Endodermal cell (in vitro differentiated cells): Measurements from ENCODE around the gene PPFIA2. TPM values are rescaled to one million over a fixed set of nuclear protein-coding genes. Genes with fewer than 3 reads are reported as not detected.
A peak's percentile ranks its signal among the peaks of the same experiment; 100 is the strongest.

Experiments used
- DNase-seq: peaks from one replicate; pipeline ENCODE4 v3.0.0-alpha.2; 2017
- H3K27ac ChIP-seq: 2 replicates; pipeline ENCODE4 v1.5.1; 2013; ENCODE audit warnings: mild to moderate bottlenecking, low read depth, low read length, moderate library complexity
- H3K27me3 ChIP-seq: 2 replicates; pipeline ENCODE4 v1.6.1; 2013; ENCODE audit warnings: mild to moderate bottlenecking, low read length, moderate library complexity; ENCODE audit not compliant: insufficient read depth, control insufficient read depth, poor library complexity, severe bottlenecking
- H3K36me3 ChIP-seq: 2 replicates; pipeline ENCODE4 v1.7.0; 2013; ENCODE audit warnings: mild to moderate bottlenecking, low read length, moderate library complexity; ENCODE audit not compliant: control insufficient read depth, insufficient read depth
- H3K4me1 ChIP-seq: one replicate; pipeline ENCODE4 v1.7.0; 2013; ENCODE audit warnings: low read length; ENCODE audit not compliant: control insufficient read depth, insufficient read depth
- H3K4me3 ChIP-seq: 2 replicates; pipeline ENCODE4 v1.5.1; 2013; ENCODE audit warnings: mild to moderate bottlenecking, low read length, moderate library complexity
- H3K9ac ChIP-seq: 2 replicates; pipeline ENCODE4 v1.6.1; 2013; ENCODE audit warnings: mild to moderate bottlenecking, low read length, moderate library complexity; ENCODE audit not compliant: poor library complexity, severe bottlenecking; ENCODE audit errors: extremely low read depth
- H3K9me3 ChIP-seq: 2 replicates; pipeline ENCODE4 v1.6.1; 2013; ENCODE audit warnings: mild to moderate bottlenecking, low read length, moderate library complexity; ENCODE audit not compliant: control insufficient read depth
- H3K27ac Mint-ChIP-seq: 2 replicates; pipeline ENCODE4 v1.8.0; 2020; ENCODE audit warnings: mixed read lengths
- H3K27me3 Mint-ChIP-seq: 2 replicates; pipeline ENCODE4 v1.8.0; 2021; ENCODE audit warnings: mild to moderate bottlenecking, mixed read lengths; ENCODE audit not compliant: insufficient read depth
- H3K36me3 Mint-ChIP-seq: 2 replicates; pipeline ENCODE4 v1.8.0; 2020; ENCODE audit warnings: low read depth, mixed read lengths
- H3K4me1 Mint-ChIP-seq: 2 replicates; pipeline ENCODE4 v1.8.0; 2020; ENCODE audit warnings: mixed read lengths
- H3K4me3 Mint-ChIP-seq: 2 replicates; pipeline ENCODE4 v1.8.0; 2020; ENCODE audit warnings: mild to moderate bottlenecking, moderate library complexity, mixed read lengths
- H3K9me3 Mint-ChIP-seq: 2 replicates; pipeline ENCODE4 v1.8.0; 2020; ENCODE audit warnings: mild to moderate bottlenecking, mixed read lengths
- WGBS, 2 experiments: methylation state at CpG; one replicate each; pipeline versions ENCODE4 v1.1.5 to v1.1.7; 2013; ENCODE audit warnings: missing lambda C conversion rate in 2 of 2, mixed read lengths in 1 of 2; ENCODE audit not compliant: insufficient coverage in 1 of 2, insufficient read length in 1 of 2; 5-methylcytosine and 5-hydroxymethylcytosine counted together
- total RNA-seq, 2 donors: library from RNA; stranded (reverse); fragmentation: NEBNext Ultra II Directional in 1 of 2; extraction: Animal tissue kit (Norgen Biotek cat#: 25700) in 1 of 2; gene quantifications; 2 replicates in 1 of 2; 3 replicates in 1 of 2; pipeline ENCODE4 v1.2.1, GENCODE V29; 2021
- TF ChIP-seq, protein P1 (sequence below): fragments of 200-600 bp; sonication (generic); conservative IDR thresholded peaks from 2 replicates; pipeline ENCODE4 v1.5.0; 2021; ENCODE audit warnings: antibody characterized with exemption, mild to moderate bottlenecking

Gene PPFIA2
- total RNA-seq, 2 donors from 2014 or later = 1.2 TPM; not detected in 1

- no peak overlapping the region for H3K4me3 ChIP-seq
- no peaks in the 10 kb centered on the region for H3K36me3 ChIP-seq
- no peaks in the 10 kb centered on the region for H3K9me3 Mint-ChIP-seq
- H3K27me3 ChIP-seq = no peaks in the 10 kb centered on the region
- no peak overlapping the region for H3K9ac ChIP-seq
- no peak overlapping the region for H3K4me3 Mint-ChIP-seq
- H3K4me1 Mint-ChIP-seq = peaks cover 4% of the 10 kb centered on the region
- H3K27ac Mint-ChIP-seq = no peak overlapping the region
- H3K27me3 Mint-ChIP-seq = no peaks in the 10 kb centered on the region
- no peaks in the 10 kb centered on the region for H3K4me1 ChIP-seq
- DNase-seq = no peak
- H3K36me3 Mint-ChIP-seq = no peaks in the 10 kb centered on the region
- H3K27ac ChIP-seq = no peak overlapping the region
- no peaks in the 10 kb centered on the region for H3K9me3 ChIP-seq
- TF ChIP-seq, protein P1, sequence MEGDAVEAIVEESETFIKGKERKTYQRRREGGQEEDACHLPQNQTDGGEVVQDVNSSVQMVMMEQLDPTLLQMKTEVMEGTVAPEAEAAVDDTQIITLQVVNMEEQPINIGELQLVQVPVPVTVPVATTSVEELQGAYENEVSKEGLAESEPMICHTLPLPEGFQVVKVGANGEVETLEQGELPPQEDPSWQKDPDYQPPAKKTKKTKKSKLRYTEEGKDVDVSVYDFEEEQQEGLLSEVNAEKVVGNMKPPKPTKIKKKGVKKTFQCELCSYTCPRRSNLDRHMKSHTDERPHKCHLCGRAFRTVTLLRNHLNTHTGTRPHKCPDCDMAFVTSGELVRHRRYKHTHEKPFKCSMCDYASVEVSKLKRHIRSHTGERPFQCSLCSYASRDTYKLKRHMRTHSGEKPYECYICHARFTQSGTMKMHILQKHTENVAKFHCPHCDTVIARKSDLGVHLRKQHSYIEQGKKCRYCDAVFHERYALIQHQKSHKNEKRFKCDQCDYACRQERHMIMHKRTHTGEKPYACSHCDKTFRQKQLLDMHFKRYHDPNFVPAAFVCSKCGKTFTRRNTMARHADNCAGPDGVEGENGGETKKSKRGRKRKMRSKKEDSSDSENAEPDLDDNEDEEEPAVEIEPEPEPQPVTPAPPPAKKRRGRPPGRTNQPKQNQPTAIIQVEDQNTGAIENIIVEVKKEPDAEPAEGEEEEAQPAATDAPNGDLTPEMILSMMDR = no peak
These were observed 399.4 kb downstream of the PPFIA2 start for GRCh38 chr12:81359736-81360135.

GRCh38 chr12:81354327-81354932 lies 404.7 kb downstream of the PPFIA2 start:
- Mint-ChIP-seq H3K27me3 (no peaks in the 10 kb centered on the region), H3K4me1 (no peaks in the 10 kb centered on the region), H3K9me3 (no peaks in the 10 kb centered on the region), H3K27ac (no peak overlapping the region), H3K4me3 (no peak overlapping the region), H3K36me3 (no peaks in the 10 kb centered on the region)
- DNase-seq = no peak
- Histone ChIP-seq H3K27me3 (no peaks in the 10 kb centered on the region), H3K27ac (no peak overlapping the region), H3K9me3 (no peaks in the 10 kb centered on the region), H3K9ac (no peak overlapping the region), H3K4me3 (no peak overlapping the region), H3K36me3 (no peaks in the 10 kb centered on the region), H3K4me1 (no peaks in the 10 kb centered on the region)
- TF ChIP-seq, protein P1 = no peak
- WGBS, 2 experiments = 93 to 94% methylated on average over 5 of the region's 5 CpGs

DNA sequence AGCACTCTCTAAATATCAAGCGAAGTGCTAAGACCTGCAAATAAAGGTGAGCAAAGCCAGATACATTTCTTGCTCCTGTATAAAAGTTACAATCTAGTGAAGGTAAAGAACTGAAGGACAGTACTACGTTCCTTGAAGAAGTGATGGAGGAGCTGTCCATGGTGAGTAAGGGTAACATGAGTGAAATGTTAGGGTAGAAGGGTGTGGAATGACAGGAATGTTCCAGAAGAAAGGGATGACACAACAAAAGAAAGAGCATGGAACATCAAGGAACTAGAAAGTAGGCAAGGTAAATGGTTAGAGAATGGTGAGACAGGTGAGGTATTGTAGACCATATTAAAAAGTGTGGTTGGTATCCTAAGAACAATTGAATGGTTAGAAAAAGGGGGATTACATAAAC lies 408.8 kb downstream of the PPFIA2 start:
- 64 to 65% methylated on average over 1 to 2 of the region's 2 CpGs for WGBS, 2 experiments
- H3K9me3 Mint-ChIP-seq = no peaks in the 10 kb centered on the region
- H3K36me3 Mint-ChIP-seq = no peaks in the 10 kb centered on the region

More for the DNA sequence above, 408.8 kb downstream of the PPFIA2 start:
- no peak overlapping the region for H3K27ac ChIP-seq
- peak; percentile 51 for DNase-seq
- Mint-ChIP-seq H3K4me1 (no peaks in the 10 kb centered on the region), H3K27me3 (no peaks in the 10 kb centered on the region), H3K4me3 (no peak overlapping the region), H3K27ac (no peak overlapping the region)
- H3K4me1 ChIP-seq = no peaks in the 10 kb centered on the region
- no peaks in the 10 kb centered on the region for H3K27me3 ChIP-seq
- H3K4me3 ChIP-seq = no peak overlapping the region
- no peaks in the 10 kb centered on the region for H3K9me3 ChIP-seq
- TF ChIP-seq, protein P1 = no peak
- H3K9ac ChIP-seq = no peak overlapping the region
- no peaks in the 10 kb centered on the region for H3K36me3 ChIP-seq
